ENCODE measurements around the gene SERGEF.
"Not testable (repeated sequence)": the region's sequence is repeated elsewhere in the genome, so short reads cannot be mapped to it uniquely, and the experiment has no call there.

SERGEF gene

GRCh38 chr11:17905477-17905876 is 107.4 kb downstream of the SERGEF start:
- H3K27ac ChIP-seq = no peak overlapping the region
- TF ChIP-seq, protein P1, sequence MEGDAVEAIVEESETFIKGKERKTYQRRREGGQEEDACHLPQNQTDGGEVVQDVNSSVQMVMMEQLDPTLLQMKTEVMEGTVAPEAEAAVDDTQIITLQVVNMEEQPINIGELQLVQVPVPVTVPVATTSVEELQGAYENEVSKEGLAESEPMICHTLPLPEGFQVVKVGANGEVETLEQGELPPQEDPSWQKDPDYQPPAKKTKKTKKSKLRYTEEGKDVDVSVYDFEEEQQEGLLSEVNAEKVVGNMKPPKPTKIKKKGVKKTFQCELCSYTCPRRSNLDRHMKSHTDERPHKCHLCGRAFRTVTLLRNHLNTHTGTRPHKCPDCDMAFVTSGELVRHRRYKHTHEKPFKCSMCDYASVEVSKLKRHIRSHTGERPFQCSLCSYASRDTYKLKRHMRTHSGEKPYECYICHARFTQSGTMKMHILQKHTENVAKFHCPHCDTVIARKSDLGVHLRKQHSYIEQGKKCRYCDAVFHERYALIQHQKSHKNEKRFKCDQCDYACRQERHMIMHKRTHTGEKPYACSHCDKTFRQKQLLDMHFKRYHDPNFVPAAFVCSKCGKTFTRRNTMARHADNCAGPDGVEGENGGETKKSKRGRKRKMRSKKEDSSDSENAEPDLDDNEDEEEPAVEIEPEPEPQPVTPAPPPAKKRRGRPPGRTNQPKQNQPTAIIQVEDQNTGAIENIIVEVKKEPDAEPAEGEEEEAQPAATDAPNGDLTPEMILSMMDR (conservative IDR thresholded peaks at IDR 0.05) = no peak
- no peak for TF ChIP-seq ZFX (IDR thresholded peaks at IDR 0.05)

- TF ChIP-seq, protein P1 (conservative IDR thresholded peaks at IDR 0.05) = no peak
- no peak overlapping the region for H3K27ac ChIP-seq
These were observed 111.4 kb downstream of the SERGEF start for GRCh38 chr11:17901481-17901880.

DNA sequence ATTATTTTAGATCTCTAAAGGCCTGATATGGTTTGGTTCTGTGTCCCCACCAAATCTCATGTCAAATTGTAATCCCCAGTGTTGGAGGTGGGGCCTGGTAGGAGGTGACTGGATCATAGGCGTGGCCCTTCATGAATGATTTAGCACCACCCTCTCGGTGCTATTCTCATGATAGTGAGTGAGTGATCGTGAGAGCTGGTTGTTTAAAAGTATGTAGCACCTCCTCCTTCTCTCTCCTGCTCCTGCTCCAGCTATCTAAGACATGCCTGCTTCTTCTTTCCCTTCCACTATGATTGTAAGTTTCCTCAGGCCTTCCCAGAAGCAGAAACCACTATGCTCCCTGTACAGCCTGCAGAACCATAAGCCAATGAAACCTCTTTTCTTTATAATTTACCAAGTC is 114.1 kb downstream of the SERGEF start:
- no peak overlapping the region for H3K27ac ChIP-seq
- TF ChIP-seq, protein P1 (conservative IDR thresholded peaks at IDR 0.05) = no peak
- no peak for TF ChIP-seq ZFX (IDR thresholded peaks at IDR 0.05)

DNA sequence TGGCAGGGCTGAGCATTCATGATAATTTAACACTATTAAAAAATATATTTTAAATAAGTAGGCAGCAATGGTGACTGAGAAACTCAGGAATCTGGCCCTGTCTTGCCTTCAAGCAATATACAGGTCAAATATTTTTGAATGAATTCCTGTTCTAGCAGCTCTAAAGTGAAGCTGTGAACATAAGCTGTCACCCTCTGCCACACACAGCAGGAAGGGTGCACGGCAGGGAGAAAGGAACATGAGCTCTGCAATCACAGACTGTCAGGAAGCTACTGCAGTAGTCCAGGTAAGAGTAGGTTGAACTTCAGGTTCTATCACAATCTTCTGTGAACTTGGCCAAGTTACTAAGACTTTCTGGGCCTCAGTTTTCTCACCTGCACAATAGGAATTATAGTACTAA is 114.8 kb downstream of the SERGEF start:
- H3K27ac ChIP-seq = no peak overlapping the region
- TF ChIP-seq, protein P1 (conservative IDR thresholded peaks at IDR 0.05) = no peak
- no peak for TF ChIP-seq ZFX (IDR thresholded peaks at IDR 0.05)

GRCh38 chr11:17897495-17897894 is 115.4 kb downstream of the SERGEF start:
- no peak for TF ChIP-seq ZFX (IDR thresholded peaks at IDR 0.05)
- TF ChIP-seq, protein P1 (conservative IDR thresholded peaks at IDR 0.05) = no peak
- H3K27ac ChIP-seq = no peak overlapping the region

DNA sequence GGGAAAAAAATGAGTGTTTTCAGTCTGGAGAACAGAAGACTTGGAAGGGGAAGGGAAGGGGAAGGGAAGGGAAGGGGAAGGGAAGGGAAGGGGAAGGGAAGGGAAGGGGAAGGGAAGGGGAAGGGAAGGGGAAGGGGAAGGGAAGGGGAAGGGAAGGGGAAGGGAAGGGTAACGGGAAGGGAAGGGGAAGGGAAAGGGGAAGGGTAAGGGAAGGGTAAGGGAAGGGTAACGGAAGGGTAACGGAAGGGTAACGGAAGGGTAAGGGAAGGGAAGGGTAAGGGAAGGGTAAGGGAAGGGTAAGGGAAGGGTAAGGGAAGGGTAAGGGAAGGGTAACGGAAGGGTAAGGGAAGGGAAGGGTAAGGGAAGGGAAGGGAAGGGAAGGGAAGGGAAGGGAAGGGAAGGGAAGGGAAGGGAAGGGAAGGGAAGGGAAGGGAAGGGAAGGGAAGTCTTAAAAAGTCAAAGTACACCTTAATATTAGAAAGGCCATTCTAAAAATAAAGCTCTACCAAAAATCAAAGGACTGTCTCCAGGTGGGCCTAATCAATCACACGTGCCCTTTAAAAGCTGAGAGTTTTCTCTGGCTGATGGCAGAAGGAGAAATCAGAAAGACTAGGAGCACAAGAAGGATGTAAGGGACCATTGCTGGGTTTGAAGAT is 116.2 kb downstream of the SERGEF start:
- H3K27ac ChIP-seq = not testable (repeated sequence)

DNA sequence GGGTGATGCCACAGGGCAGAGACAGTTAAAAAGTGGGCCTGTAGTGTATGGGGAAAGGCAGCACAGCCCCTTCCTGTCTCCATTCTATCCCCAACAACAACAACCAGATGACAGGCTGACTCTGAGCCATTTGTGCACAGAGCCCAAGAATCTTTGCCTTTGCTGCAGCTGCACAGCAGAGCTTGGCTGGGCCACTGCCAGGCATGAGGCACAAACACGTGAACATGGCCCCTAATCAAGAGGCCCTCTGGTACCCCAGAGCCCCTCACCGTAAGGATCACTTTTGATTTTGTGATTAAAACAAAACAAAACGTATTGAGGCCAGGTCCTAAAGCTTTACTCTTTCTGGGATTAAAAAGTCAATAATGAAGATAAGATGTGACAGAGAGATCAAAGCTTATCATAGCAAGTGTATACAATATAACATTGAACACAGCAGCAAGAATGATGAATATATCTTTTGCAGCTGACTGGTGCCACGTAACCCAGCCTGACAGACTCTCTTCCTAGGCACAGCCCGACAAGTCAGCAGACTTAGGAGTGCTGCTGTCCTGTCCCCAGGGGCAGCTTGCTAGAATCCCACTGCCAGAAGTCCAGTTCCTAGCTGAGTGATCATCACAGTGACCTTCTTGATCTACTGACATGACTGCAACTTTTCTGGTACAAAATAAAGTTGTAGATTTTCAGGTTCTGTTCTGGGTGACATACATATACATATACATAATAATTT is 117.8 kb downstream of the SERGEF start:
- TF ChIP-seq, protein P1 (conservative IDR thresholded peaks at IDR 0.05) = no peak
- TF ChIP-seq ZFX (IDR thresholded peaks at IDR 0.05) = no peak
- H3K27ac ChIP-seq = no peak overlapping the region

GRCh38 chr11:17892409-17892808 is 120.4 kb downstream of the SERGEF start:
- TF ChIP-seq ZFX (IDR thresholded peaks at IDR 0.05) = no peak
- TF ChIP-seq, protein P1 (conservative IDR thresholded peaks at IDR 0.05) = no peak

More at GRCh38 chr11:17892409-17892808, 120.4 kb downstream of the SERGEF start:
- no peak overlapping the region for H3K27ac ChIP-seq
